Measurements from ENCODE around the gene SNCAIP. TPM values are rescaled to one million over a fixed set of nuclear protein-coding genes. Genes with fewer than 3 reads are reported as not detected.

SNCAIP gene
- total and polyA plus RNA-seq, 2 experiments from 2014 or later, result 6.1 to 11.9 TPM

DNA sequence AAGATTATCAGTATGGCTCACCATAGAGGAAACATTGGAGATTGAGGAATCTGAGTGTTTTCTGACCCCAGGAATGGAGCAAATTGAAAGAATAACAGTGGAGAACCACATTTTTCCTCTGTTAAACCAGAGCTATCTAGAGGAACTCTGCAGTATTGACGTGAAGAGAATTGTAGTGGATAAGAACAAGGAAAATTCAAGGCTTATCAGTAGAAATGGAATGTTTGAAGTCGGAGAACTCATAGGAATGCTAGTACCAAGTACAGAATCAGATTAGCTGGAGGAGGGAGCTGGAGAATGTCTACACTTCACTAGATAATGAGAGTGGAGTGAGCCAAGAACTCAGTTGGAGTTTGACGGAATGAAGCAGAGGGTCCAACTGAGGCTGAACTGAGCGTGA lies 50.3 kb downstream of the SNCAIP start (continued):
- TF ChIP-seq, protein P1, sequence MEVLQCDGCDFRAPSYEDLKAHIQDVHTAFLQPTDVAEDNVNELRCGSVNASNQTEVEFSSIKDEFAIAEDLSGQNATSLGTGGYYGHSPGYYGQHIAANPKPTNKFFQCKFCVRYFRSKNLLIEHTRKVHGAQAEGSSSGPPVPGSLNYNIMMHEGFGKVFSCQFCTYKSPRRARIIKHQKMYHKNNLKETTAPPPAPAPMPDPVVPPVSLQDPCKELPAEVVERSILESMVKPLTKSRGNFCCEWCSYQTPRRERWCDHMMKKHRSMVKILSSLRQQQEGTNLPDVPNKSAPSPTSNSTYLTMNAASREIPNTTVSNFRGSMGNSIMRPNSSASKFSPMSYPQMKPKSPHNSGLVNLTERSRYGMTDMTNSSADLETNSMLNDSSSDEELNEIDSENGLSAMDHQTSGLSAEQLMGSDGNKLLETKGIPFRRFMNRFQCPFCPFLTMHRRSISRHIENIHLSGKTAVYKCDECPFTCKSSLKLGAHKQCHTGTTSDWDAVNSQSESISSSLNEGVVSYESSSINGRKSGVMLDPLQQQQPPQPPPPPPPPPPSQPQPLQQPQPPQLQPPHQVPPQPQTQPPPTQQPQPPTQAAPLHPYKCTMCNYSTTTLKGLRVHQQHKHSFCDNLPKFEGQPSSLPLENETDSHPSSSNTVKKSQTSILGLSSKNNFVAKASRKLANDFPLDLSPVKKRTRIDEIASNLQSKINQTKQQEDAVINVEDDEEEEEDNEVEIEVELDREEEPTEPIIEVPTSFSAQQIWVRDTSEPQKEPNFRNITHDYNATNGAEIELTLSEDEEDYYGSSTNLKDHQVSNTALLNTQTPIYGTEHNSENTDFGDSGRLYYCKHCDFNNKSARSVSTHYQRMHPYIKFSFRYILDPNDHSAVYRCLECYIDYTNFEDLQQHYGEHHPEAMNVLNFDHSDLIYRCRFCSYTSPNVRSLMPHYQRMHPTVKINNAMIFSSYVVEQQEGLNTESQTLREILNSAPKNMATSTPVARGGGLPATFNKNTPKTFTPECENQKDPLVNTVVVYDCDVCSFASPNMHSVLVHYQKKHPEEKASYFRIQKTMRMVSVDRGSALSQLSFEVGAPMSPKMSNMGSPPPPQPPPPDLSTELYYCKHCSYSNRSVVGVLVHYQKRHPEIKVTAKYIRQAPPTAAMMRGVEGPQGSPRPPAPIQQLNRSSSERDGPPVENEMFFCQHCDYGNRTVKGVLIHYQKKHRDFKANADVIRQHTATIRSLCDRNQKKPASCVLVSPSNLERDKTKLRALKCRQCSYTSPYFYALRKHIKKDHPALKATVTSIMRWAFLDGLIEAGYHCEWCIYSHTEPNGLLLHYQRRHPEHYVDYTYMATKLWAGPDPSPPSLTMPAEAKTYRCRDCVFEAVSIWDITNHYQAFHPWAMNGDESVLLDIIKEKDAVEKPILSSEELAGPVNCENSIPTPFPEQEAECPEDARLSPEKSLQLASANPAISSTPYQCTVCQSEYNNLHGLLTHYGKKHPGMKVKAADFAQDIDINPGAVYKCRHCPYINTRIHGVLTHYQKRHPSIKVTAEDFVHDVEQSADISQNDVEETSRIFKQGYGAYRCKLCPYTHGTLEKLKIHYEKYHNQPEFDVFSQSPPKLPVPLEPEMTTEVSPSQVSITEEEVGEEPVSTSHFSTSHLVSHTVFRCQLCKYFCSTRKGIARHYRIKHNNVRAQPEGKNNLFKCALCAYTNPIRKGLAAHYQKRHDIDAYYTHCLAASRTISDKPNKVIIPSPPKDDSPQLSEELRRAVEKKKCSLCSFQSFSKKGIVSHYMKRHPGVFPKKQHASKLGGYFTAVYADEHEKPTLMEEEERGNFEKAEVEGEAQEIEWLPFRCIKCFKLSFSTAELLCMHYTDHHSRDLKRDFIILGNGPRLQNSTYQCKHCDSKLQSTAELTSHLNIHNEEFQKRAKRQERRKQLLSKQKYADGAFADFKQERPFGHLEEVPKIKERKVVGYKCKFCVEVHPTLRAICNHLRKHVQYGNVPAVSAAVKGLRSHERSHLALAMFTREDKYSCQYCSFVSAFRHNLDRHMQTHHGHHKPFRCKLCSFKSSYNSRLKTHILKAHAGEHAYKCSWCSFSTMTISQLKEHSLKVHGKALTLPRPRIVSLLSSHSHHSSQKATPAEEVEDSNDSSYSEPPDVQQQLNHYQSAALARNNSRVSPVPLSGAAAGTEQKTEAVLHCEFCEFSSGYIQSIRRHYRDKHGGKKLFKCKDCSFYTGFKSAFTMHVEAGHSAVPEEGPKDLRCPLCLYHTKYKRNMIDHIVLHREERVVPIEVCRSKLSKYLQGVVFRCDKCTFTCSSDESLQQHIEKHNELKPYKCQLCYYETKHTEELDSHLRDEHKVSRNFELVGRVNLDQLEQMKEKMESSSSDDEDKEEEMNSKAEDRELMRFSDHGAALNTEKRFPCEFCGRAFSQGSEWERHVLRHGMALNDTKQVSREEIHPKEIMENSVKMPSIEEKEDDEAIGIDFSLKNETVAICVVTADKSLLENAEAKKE (CRISPR knock-in tag; IDR thresholded peaks at IDR 0.05), result no peak

DNA sequence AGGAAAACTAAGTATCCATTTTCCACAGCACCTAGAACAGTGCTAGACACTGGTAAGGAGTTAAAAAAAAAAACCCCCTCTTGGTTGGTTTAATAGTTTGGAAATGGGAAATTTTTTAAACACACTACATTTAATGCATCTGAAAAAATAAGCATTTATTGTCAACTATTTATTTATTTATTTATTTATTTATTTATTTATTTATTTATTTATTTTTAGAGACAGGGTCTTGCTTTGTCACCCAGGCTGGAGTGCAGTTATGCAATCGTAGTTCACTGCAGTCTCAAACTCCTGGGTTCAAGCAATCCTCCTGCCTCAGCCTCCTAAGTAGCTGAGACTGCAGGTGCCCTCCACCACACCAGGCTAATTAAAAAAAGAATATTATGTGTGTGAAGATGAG lies 51.6 kb downstream of the SNCAIP start:
- Mint-ChIP-seq H3K4me3 (no peak overlapping the region), H3K27ac (no peak overlapping the region), H3K9me3 (no peaks in the 10 kb centered on the region), H3K4me1 (peaks cover 12% of the 10 kb centered on the region), H3K36me3 (ENCODE audit: low read depth) (no peaks in the 10 kb centered on the region), H3K27me3 (ENCODE audit: insufficient read depth, low read depth, poor library complexity) (no peaks in the 10 kb centered on the region)
- H3F3A ChIP-seq (replicated peaks; ENCODE audit: low read depth), result 0 out of 2 replicates have a peak, but pooled peaks cover 4% of the 10 kb centered on the region
- peaks cover 7% of the 10 kb centered on the region; the same call in 1 of the 2 replicates for H3K9me2 ChIP-seq (ENCODE audit: insufficient read depth)
- no peak overlapping the region for H3K27ac ChIP-seq (ENCODE audit: low read depth)
- H3K4me1 ChIP-seq (ENCODE audit: insufficient read depth), result peaks cover 30% of the 10 kb centered on the region
- no peak overlapping the region for H2AFZ ChIP-seq
- no peak for TF ChIP-seq JUNB (IDR thresholded peaks at IDR 0.05; ENCODE audit: unreplicated experiment)
- TF ChIP-seq, protein P2, sequence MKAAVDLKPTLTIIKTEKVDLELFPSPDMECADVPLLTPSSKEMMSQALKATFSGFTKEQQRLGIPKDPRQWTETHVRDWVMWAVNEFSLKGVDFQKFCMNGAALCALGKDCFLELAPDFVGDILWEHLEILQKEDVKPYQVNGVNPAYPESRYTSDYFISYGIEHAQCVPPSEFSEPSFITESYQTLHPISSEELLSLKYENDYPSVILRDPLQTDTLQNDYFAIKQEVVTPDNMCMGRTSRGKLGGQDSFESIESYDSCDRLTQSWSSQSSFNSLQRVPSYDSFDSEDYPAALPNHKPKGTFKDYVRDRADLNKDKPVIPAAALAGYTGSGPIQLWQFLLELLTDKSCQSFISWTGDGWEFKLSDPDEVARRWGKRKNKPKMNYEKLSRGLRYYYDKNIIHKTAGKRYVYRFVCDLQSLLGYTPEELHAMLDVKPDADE (IDR thresholded peaks at IDR 0.05), result no peak
- TF ChIP-seq, protein P1 (CRISPR knock-in tag; IDR thresholded peaks at IDR 0.05), result no peak
- no peak for TF ChIP-seq CREB1 (CRISPR knock-in tag; IDR thresholded peaks at IDR 0.05; ENCODE audit: low read depth)
- no peak overlapping the region for H3K4me2 ChIP-seq
- no peaks in the 10 kb centered on the region for H4K20me1 ChIP-seq (replicated peaks; ENCODE audit: insufficient read depth)
- H3K79me2 ChIP-seq (replicated peaks; ENCODE audit: insufficient read depth), result no peaks in the 10 kb centered on the region
- no peaks in the 10 kb centered on the region for H3K27me3 ChIP-seq (ENCODE audit: insufficient read depth)
- no peak overlapping the region for H3K4me3 ChIP-seq
- ATAC-seq (no peak), DNase-seq (ENCODE audit: low spot score) (no peak)
- no peaks in the 10 kb centered on the region for H3K36me3 ChIP-seq (ENCODE audit: insufficient read depth)

All from GM23338 (cell line).